Ovary (tissue), 3 donors: ENCODE results near the gene RGS6.

Experiments
- CTCF ChIP-seq, 3 donors: fragments of 450-650 bp in 2 of 3; fragments of 200-600 bp in 1 of 3; IDR thresholded peaks; one replicate each; pipeline versions ENCODE4 v1.5.1 to v1.8.0; 2016 to 2022; ENCODE audit warnings: antibody characterized with exemption in 3 of 3, mild to moderate bottlenecking in 1 of 3
- POLR2A ChIP-seq: fragments of 450-650 bp; IDR thresholded peaks from one replicate; pipeline ENCODE4 v1.6.1; 2017; ENCODE audit warnings: antibody characterized with exemption, mild to moderate bottlenecking, moderate library complexity
- donor health status: DM: no; HTN: no; CAD: no.

GRCh38 chr14:72173038-72173720 lies 240.9 kb downstream of the RGS6 start:
- TF ChIP-seq CTCF (IDR thresholded peaks at IDR 0.05): no peak
- no peak for TF ChIP-seq POLR2A
